Thyroid gland (tissue), 4 donors: Measurements from ENCODE around the gene GRIN2A. TPM values are rescaled to one million over a fixed set of nuclear protein-coding genes. Genes with fewer than 3 reads are reported as not detected.

Source experiments
- DNase-seq, 2 donors: peaks; one replicate each; pipeline ENCODE4 v3.0.0-alpha.2; 2019
- H3K27ac ChIP-seq, 3 donors: fragments of 200-600 bp; sonication (generic); 1 replicate in 2 of 3; 2 replicates in 1 of 3; pipeline ENCODE4 v1.5.1; 2016 to 2019; ENCODE audit warnings: mild to moderate bottlenecking in 1 of 3, moderate library complexity in 1 of 3
- H3K27me3 ChIP-seq: fragments of 200-600 bp; sonication (generic); one replicate; pipeline ENCODE4 v1.5.1; 2019
- H3K36me3 ChIP-seq, 2 donors: fragments of 200-600 bp; sonication (generic); one replicate each; pipeline ENCODE4 v1.5.1; 2016 to 2019
- H3K4me1 ChIP-seq, 2 donors: fragments of 200-600 bp; sonication (generic); one replicate each; pipeline ENCODE4 v1.5.1; 2017 to 2019
- H3K4me3 ChIP-seq, 3 donors: fragments of 200-600 bp; sonication (generic); replicated peaks in 1 of 3; 1 replicate in 2 of 3; 2 replicates in 1 of 3; pipeline ENCODE4 v1.5.1; 2016; ENCODE audit warnings: mild to moderate bottlenecking in 1 of 3
- H3K9me3 ChIP-seq: fragments of 200-600 bp; sonication (generic); one replicate; pipeline ENCODE4 v1.5.1; 2017
- CTCF ChIP-seq, 6 experiments: fragments of 200-600 bp in 3 of 6; fragments of 450-650 bp in 3 of 6; sonication (generic) in 3 of 6; IDR thresholded peaks; one replicate each; pipeline ENCODE4 v1.5.1; 2016 to 2019; ENCODE audit warnings: antibody characterized with exemption in 6 of 6, mild to moderate bottlenecking in 2 of 6, inconsistent platforms in 1 of 6, moderate library complexity in 1 of 6
- POLR2A ChIP-seq, 2 donors: fragments of 450-650 bp; IDR thresholded peaks; one replicate each; pipeline ENCODE4 v1.6.1; 2017; ENCODE audit warnings: antibody characterized with exemption in 2 of 2, mild to moderate bottlenecking in 2 of 2, moderate library complexity in 1 of 2
- WGBS, 2 donors: methylation state at CpG; one replicate each; pipeline ENCODE4 v1.1.5; 2017; 5-methylcytosine and 5-hydroxymethylcytosine counted together
- intact Hi-C: fragments of 100-400 bp; cut with DNase I; formaldehyde crosslinking; loops from one replicate; pipeline ENCODE4 v1.15.1; 2023
- total RNA-seq, 4 donors: library from RNA; depleted of rRNA; stranded (reverse); fragments of >200 nt; gene quantifications; one replicate each; pipeline ENCODE4 v1.2.3, GENCODE V29; 2016

Gene GRIN2A
- 1 to 10 TPM in 1 of 4 donors, under 1 TPM in 3; 0.11 to 1.3 (median 0.53) TPM for total RNA-seq

- Histone ChIP-seq H3K4me3 (peak within 1 kb of the TSS in 1 of 3 donors; percentile 26), H3K4me1 (peaks cover 20 to 28% of the 10 kb centered on the region in 2 donors), H3K36me3 (no peaks in the 10 kb centered on the region), H3K9me3 (no peaks in the 10 kb centered on the region), H3K27ac (no peak within 1 kb of the TSS), H3K27me3 (peaks cover 6% of the 10 kb centered on the region)
- intact Hi-C loops = loop anchor here (10.0 kb wide), 3 partner anchors 538 to 1018 kb away; no protein-coding TSS in a partner anchor
- TF ChIP-seq CTCF (IDR thresholded peaks at IDR 0.05) (no peak), POLR2A (IDR thresholded peaks at IDR 0.05) (no peak)
- DNase-seq = peak; percentile 17 to 20
- WGBS, 2 donors = 1% methylated on average over 17 to 43 of the region's 64 CpGs
These were observed at the start of gene GRIN2A for GRCh38 chr16:10182222-10183053. TSS of gene GRIN2A (minus strand) at chr16:10182428. CDS start at chr16:10180411, 2,017 bp downstream.

DNA sequence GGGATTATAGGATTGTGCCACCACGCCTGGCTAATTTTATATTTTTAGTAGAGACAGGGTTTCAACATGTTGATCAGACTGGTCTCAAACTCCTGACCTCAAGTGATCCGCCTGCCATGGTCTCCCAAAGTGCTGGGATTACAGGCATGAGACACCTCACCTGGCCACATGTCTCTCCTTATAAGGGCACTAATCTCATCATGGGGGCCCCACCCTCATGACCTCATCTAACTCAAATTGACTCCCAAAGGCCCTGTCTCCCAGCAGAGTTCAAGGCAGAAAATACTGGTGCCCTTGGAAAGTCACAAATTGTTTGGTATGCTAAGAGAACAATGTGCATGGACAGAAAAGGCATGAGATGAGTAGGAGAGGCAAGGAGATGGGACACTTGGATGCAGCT is 49.3 kb upstream of the GRIN2A start:
- WGBS, 2 donors = 84 to 93% methylated on average over 2 of the region's 2 CpGs

GRCh38 chr16:10228779-10229178 is 46.6 kb upstream of the GRIN2A start:
- DNase-seq = no peak
- Histone ChIP-seq H3K27me3 (no peaks in the 10 kb centered on the region), H3K4me1 (no peaks in the 10 kb centered on the region), H3K36me3 (no peaks in the 10 kb centered on the region), H3K27ac (no peak overlapping the region), H3K9me3 (no peaks in the 10 kb centered on the region), H3K4me3 (no peak overlapping the region)
- no peak for TF ChIP-seq POLR2A (IDR thresholded peaks at IDR 0.05)
- TF ChIP-seq CTCF (IDR thresholded peaks at IDR 0.05) = no peak
- WGBS, 2 donors = 3 to 13% methylated on average over 2 of the region's 2 CpGs
- intact Hi-C loops = no loop called here

More for the DNA sequence above, 49.3 kb upstream of the GRIN2A start:
- no peak overlapping the region for H3K4me3 ChIP-seq
- H3K4me1 ChIP-seq = no peaks in the 10 kb centered on the region
- intact Hi-C loops = no loop called here
- H3K9me3 ChIP-seq = no peaks in the 10 kb centered on the region
- no peak for DNase-seq
- H3K36me3 ChIP-seq = no peaks in the 10 kb centered on the region
- H3K27ac ChIP-seq = no peak overlapping the region
- TF ChIP-seq POLR2A (IDR thresholded peaks at IDR 0.05) = no peak
- no peak for TF ChIP-seq CTCF (IDR thresholded peaks at IDR 0.05)
- no peaks in the 10 kb centered on the region for H3K27me3 ChIP-seq

DNA sequence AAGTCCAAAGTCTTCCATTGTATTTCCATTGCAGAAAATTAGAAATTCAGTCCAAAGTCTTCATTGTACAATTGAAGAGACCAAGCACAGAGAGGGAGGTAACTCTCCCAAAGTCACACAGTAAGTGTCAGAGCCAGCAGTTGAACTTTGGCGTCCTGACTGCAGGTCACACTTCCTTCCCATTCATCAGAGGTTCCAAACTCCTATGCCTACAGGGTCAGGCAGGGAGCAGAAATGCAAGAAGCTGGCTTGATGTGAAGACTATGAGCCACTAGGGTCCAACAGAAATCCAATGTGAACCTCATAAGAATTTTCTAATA is 44.7 kb upstream of the GRIN2A start:
- TF ChIP-seq POLR2A (IDR thresholded peaks at IDR 0.05) = no peak
- TF ChIP-seq CTCF (IDR thresholded peaks at IDR 0.05) = no peak
- intact Hi-C loops = no loop called here
- H3K4me3 ChIP-seq = no peak overlapping the region
- no peaks in the 10 kb centered on the region for H3K27me3 ChIP-seq
- H3K36me3 ChIP-seq = no peaks in the 10 kb centered on the region
- H3K27ac ChIP-seq = no peak overlapping the region
- no peaks in the 10 kb centered on the region for H3K4me1 ChIP-seq
- DNase-seq = no peak
- WGBS, 2 donors = 61 to 67% methylated on average over 1 of the region's 1 CpG
- no peaks in the 10 kb centered on the region for H3K9me3 ChIP-seq
